GM12878 (cell line): ENCODE measurements around the gene MSLN. TPM values are rescaled to one million over a fixed set of nuclear protein-coding genes. Genes with fewer than 3 reads are reported as not detected.

Experiments
- ATAC-seq: fragments of 200-7000 bp; cut with Tn5 transposase; 3 replicates; pipeline ENCODE4 v1.9.1; 2020; ENCODE audit warnings: mild to moderate bottlenecking, moderate library complexity
- BruUV-seq: library from RNA; stranded (reverse); fragments of 400-500 nt; replicated peaks from 2 replicates; lab custom pipeline; 2021; lab: Mats Ljungman, UMichigan
- CTCF ChIA-PET: fragments of 300-600 bp; sonication (Branson Sonifier 250); formaldehyde crosslinking; extraction: SDS; loops from one replicate; lab custom pipeline; 2021; ENCODE audit warnings: inconsistent platforms; lab: Yijun Ruan, JAX
- POLR2A ChIA-PET: fragments of 350-600 bp; formaldehyde crosslinking; extraction: SDS; loops from one replicate; lab custom pipeline; 2021; ENCODE audit warnings: inconsistent platforms; lab: Charles Lee
- RAD21 ChIA-PET: fragments of 300-600 bp; sonication (Branson Sonifier 250); formaldehyde crosslinking; loops from one replicate; lab custom pipeline; 2023; ENCODE audit warnings: antibody characterized with exemption; ENCODE audit not compliant: unreplicated experiment; lab: Charles Lee
- SMC1A ChIA-PET: fragments of 300-600 bp; sonication (Branson Sonifier 250); formaldehyde crosslinking; loops from one replicate; lab custom pipeline; 2023; ENCODE audit not compliant: unreplicated experiment, uncharacterized antibody; lab: Charles Lee
- DNase-seq: peaks from one replicate; pipeline ENCODE4 v3.0.0-alpha.2; 2011; ENCODE audit warnings: low read depth, low spot score
- FAIRE-seq: peaks from 3 replicates; lab custom pipeline; 2011; peaks lifted over from hg19 to GRCh38; lab: Jason Lieb, UNC
- H2AFZ ChIP-seq: 2 replicates; pipeline ENCODE4 v1.6.0; 2011; ENCODE audit warnings: low read depth, low read length, control low read depth; ENCODE audit not compliant: control insufficient read depth
- H3K27ac ChIP-seq: 2 replicates; pipeline ENCODE4 v1.5.1; 2011; ENCODE audit warnings: control low read depth; ENCODE audit not compliant: control insufficient read depth, insufficient read depth
- H3K27me3 ChIP-seq, 2 experiments: replicated peaks in 1 of 2; 2 replicates each; pipeline versions ENCODE4 v1.6.0 to v1.6.1; 2011; ENCODE audit warnings: low read length in 1 of 2; ENCODE audit not compliant: control insufficient read depth in 2 of 2, insufficient read depth in 2 of 2
- H3K36me3 ChIP-seq, 2 experiments: 2 replicates each; pipeline ENCODE4 v1.5.1; 2011; ENCODE audit warnings: low read length in 1 of 2; ENCODE audit not compliant: control insufficient read depth in 2 of 2, insufficient read depth in 2 of 2
- H3K4me1 ChIP-seq: 2 replicates; pipeline ENCODE4 v1.6.1; 2011; ENCODE audit warnings: mild to moderate bottlenecking, low read length, moderate library complexity, mixed read lengths; ENCODE audit not compliant: control insufficient read depth, insufficient read depth
- H3K4me2 ChIP-seq: 2 replicates; pipeline ENCODE4 v1.6.0; 2011; ENCODE audit warnings: control low read depth; ENCODE audit not compliant: control insufficient read depth, insufficient read depth
- H3K4me3 ChIP-seq: fragments of 200-600 bp; sonication (generic); 2 replicates; pipeline ENCODE4 v1.5.1; 2016
- H3K79me2 ChIP-seq: 2 replicates; pipeline ENCODE4 v1.6.0; 2011; ENCODE audit warnings: low read length; ENCODE audit not compliant: control insufficient read depth, insufficient read depth
- H3K9ac ChIP-seq: 2 replicates; pipeline ENCODE4 v1.8.0; 2011; ENCODE audit warnings: low read length, control low read depth, mixed read lengths; ENCODE audit not compliant: control insufficient read depth, insufficient read depth
- H3K9me3 ChIP-seq: replicated peaks from 3 replicates; pipeline ENCODE4 v1.5.1; 2011; ENCODE audit warnings: mild to moderate bottlenecking, low read length; ENCODE audit not compliant: control insufficient read depth, insufficient read depth
- H4K20me1 ChIP-seq: 2 replicates; pipeline ENCODE4 v1.6.0; 2011; ENCODE audit not compliant: control insufficient read depth, insufficient read depth
- CEBPZ ChIP-seq: fragments of 150-350 bp; IDR thresholded peaks from 2 replicates; pipeline ENCODE4 v1.6.1; 2016; ENCODE audit warnings: low read depth, low read length
- CHD1 ChIP-seq: IDR thresholded peaks from 2 replicates; pipeline ENCODE4 v1.6.1; 2012; ENCODE audit warnings: low read depth, low read length, improper control_type of control experiment
- CTCF ChIP-seq, 3 experiments: IDR thresholded peaks in 2 of 3; conservative IDR thresholded peaks in 1 of 3; 2 replicates each; pipeline ENCODE4 v1.5.1; 2011; ENCODE audit warnings: low read depth in 3 of 3, low read length in 3 of 3, mild to moderate bottlenecking in 3 of 3, control low read depth in 2 of 3, moderate library complexity in 2 of 3, inconsistent platforms in 1 of 3, mixed read lengths in 1 of 3; ENCODE audit not compliant: control insufficient read depth in 2 of 3, insufficient read depth in 1 of 3; ENCODE audit errors: extremely low read depth in 1 of 3
- FOXK2 ChIP-seq: fragments of 450-650 bp; IDR thresholded peaks from 2 replicates; pipeline ENCODE4 v1.6.1; 2017; ENCODE audit warnings: mild to moderate bottlenecking, moderate library complexity
- GABPA ChIP-seq: IDR thresholded peaks from 2 replicates; pipeline ENCODE4 v1.6.1; 2014; ENCODE audit warnings: antibody characterized with exemption, low read depth, mild to moderate bottlenecking, inconsistent platforms
- HDAC2 ChIP-seq: fragments of 200-600 bp; sonication (generic); IDR thresholded peaks from 2 replicates; pipeline ENCODE4 v1.6.1; 2017
- MEF2A ChIP-seq: IDR thresholded peaks from 2 replicates; pipeline ENCODE4 v1.6.1; 2011; ENCODE audit warnings: low read depth, mild to moderate bottlenecking, low read length, moderate library complexity; ENCODE audit not compliant: insufficient read depth
- MLLT1 ChIP-seq: fragments of 450-650 bp; IDR thresholded peaks from 2 replicates; pipeline ENCODE4 v1.6.1; 2016; ENCODE audit warnings: mild to moderate bottlenecking
- MYB ChIP-seq: fragments of 150-350 bp; IDR thresholded peaks from 2 replicates; pipeline ENCODE4 v1.6.1; 2014; ENCODE audit warnings: mild to moderate bottlenecking, low read depth, low read length, borderline replicate concordance
- PAX8 ChIP-seq: fragments of 450-650 bp; IDR thresholded peaks from 2 replicates; pipeline ENCODE4 v1.6.1; 2017; ENCODE audit warnings: mild to moderate bottlenecking, moderate library complexity
- RAD51 ChIP-seq: fragments of 450-650 bp; IDR thresholded peaks from 2 replicates; pipeline ENCODE4 v1.6.1; 2016; ENCODE audit warnings: moderate library complexity, mild to moderate bottlenecking, inconsistent platforms
- SP1 ChIP-seq: IDR thresholded peaks from one replicate; pipeline ENCODE4 v1.6.1; 2011; ENCODE audit warnings: low read depth, low read length
- SUZ12 ChIP-seq: fragments of 200-600 bp; sonication (generic); IDR thresholded peaks from one replicate; pipeline ENCODE4 v1.6.1; 2018; ENCODE audit warnings: antibody characterized with exemption, mild to moderate bottlenecking; ENCODE audit not compliant: unreplicated experiment
- ZNF592 ChIP-seq: fragments of 450-650 bp; IDR thresholded peaks from 2 replicates; pipeline ENCODE4 v1.6.1; 2017; ENCODE audit warnings: mild to moderate bottlenecking, moderate library complexity
- WGBS: methylation state at CpG from one replicate; pipeline ENCODE4 v1.1.6; 2016; ENCODE audit warnings: low lambda C conversion rate; ENCODE audit not compliant: insufficient replicate concordance, insufficient coverage; ENCODE audit errors: missing lambda C conversion rate; 5-methylcytosine and 5-hydroxymethylcytosine counted together
- in situ Hi-C: fragments of 300-500 bp; cut with MboI; formaldehyde crosslinking; loops from 9 replicates; pipeline ENCODE4 v1.14.3; 2018; ENCODE audit warnings: mixed read lengths
- intact Hi-C: fragments of 100-400 bp; cut with micrococcal nuclease; formaldehyde crosslinking; loops from one replicate; pipeline ENCODE4 v1.14.2; 2022; ENCODE audit not compliant: unreplicated experiment
- polyA plus RNA-seq, 11 experiments: library from polyadenylated mRNA; depleted of rRNA in 4 of 11; unstranded in 6 of 11; stranded (reverse) in 5 of 11; fragments of >200 nt; fragmentation: Nextera tagmentation in 4 of 11; fragmentation: Illumina TruSeq in 1 of 11; extraction: Ambion mirVana in 4 of 11; extraction: Trizol in 1 of 11; gene quantifications; 1 replicate in 1 of 11; 2 replicates in 10 of 11; pipeline versions ENCODE4 v1.2.1 to v1.2.3, GENCODE V29; 2011 to 2016; ENCODE audit warnings: inconsistent platforms in 2 of 11, missing spikeins in 2 of 11, low read depth in 1 of 11
- total RNA-seq, 4 experiments: library from RNA; depleted of rRNA in 3 of 4; stranded (reverse); fragments of >200 nt in 3 of 4; fragmentation: Illumina TruSeq in 1 of 4; extraction: Trizol in 1 of 4; gene quantifications; 2 replicates each; pipeline versions ENCODE4 v1.2.1 to v1.2.3, GENCODE V29; 2013 to 2021

MSLN gene
- total and polyA plus RNA-seq, 10 of the 15 experiments (the other 5 are each of a cell fraction or from before 2014, with no cell fraction given) = 0.08 TPM; not detected in 9

DNA sequence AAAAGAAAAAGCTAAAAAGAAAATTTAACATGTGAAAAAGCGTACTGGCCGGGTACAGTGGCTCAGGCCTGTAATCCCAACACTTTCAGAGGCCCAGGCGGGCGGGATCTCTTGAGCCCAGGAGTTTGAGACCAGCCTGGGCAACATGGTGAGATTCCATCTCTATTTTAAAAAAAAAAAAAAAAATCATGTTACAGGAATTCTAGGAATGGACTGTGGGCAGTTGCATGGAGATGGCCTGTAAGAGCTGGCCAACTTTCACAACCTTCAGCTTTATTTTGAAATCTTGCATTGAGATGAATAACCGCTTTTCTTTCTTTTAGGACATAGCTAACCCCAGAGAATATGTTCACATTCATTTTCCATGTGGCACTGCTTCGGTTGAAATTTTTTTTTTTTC, 11.5 kb upstream of the MSLN start:
- SMC1A ChIA-PET = no interaction called here
- CTCF ChIA-PET = interaction anchor here (0.5 to 0.7 kb wide), 2 partner anchors 28 to 61 kb away, joined by 3 to 4 read pairs; no protein-coding TSS in a partner anchor
- 17% methylated on average over 6 of the region's 6 CpGs for WGBS
- Histone ChIP-seq H3K27ac (no peak overlapping the region), H4K20me1 (no peaks in the 10 kb centered on the region), H3K9ac (no peak overlapping the region), H3K79me2 (no peaks in the 10 kb centered on the region), H3K9me3 (no peaks in the 10 kb centered on the region), H3K4me3 (no peak overlapping the region), H3K27me3 (no peaks in the 10 kb centered on the region; a peak in 1 of 4 replicates), H2AFZ (no peak overlapping the region), H3K4me2 (no peak overlapping the region), H3K36me3 (no peaks in the 10 kb centered on the region), H3K4me1 (no peaks in the 10 kb centered on the region)
- ATAC-seq = no peak
- BruUV-seq = no TSS peak
- RAD21 ChIA-PET = no interaction called here
- POLR2A ChIA-PET = no interaction called here
- no peak for FAIRE-seq
- in situ Hi-C loops = no loop called here
- no peak for DNase-seq
- intact Hi-C loops = no loop called here
- no peak for TF ChIP-seq PAX8
- TF ChIP-seq MEF2A = no peak
- no peak for TF ChIP-seq RAD51
- TF ChIP-seq HDAC2 = no peak
- no peak for TF ChIP-seq GABPA
- TF ChIP-seq SUZ12 = no peak
- TF ChIP-seq CTCF (IDR thresholded peaks at IDR 0.05 in 2 of 3, conservative IDR thresholded peaks at IDR 0.05 in 1 of 3; ENCODE audit: control insufficient read depth in 2 of 3, extremely low read depth in 1 of 3, insufficient read depth in 1 of 3, low read depth in 3 of 3, low read length in 3 of 3) = no peak
- no peak for TF ChIP-seq FOXK2
- TF ChIP-seq CEBPZ = no peak
- no peak for TF ChIP-seq MYB
- TF ChIP-seq SP1 = no peak
- no peak for TF ChIP-seq ZNF592
- no peak for TF ChIP-seq MLLT1
- TF ChIP-seq CHD1 = no peak
